GM18520 (cell line): ENCODE measurements around the gene BMP6.
"Not testable (repeated sequence)": the region's sequence is repeated elsewhere in the genome, so short reads cannot be mapped to it uniquely, and the experiment has no call there.

ENCODE experiments used
- ATAC-seq: cut with Tn5 transposase; IDR thresholded peaks from one replicate; pipeline ENCODE4 v1.9.1; 2021; ENCODE audit not compliant: unreplicated experiment

Gene BMP6

DNA sequence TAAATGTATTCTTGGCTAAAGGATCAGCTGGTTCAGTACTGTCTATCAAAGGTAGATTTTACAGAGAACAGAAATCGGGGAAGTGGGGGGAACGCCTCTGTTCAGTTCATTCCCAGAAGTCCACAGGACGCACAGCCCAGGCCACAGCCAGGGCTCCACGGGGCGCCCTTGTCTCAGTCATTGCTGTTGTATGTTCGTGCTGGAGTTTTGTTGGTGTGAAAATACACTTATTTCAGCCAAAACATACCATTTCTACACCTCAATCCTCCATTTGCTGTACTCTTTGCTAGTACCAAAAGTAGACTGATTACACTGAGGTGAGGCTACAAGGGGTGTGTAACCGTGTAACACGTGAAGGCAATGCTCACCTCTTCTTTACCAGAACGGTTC lies 154.8 kb downstream of the BMP6 start:
- ATAC-seq: no peak

DNA sequence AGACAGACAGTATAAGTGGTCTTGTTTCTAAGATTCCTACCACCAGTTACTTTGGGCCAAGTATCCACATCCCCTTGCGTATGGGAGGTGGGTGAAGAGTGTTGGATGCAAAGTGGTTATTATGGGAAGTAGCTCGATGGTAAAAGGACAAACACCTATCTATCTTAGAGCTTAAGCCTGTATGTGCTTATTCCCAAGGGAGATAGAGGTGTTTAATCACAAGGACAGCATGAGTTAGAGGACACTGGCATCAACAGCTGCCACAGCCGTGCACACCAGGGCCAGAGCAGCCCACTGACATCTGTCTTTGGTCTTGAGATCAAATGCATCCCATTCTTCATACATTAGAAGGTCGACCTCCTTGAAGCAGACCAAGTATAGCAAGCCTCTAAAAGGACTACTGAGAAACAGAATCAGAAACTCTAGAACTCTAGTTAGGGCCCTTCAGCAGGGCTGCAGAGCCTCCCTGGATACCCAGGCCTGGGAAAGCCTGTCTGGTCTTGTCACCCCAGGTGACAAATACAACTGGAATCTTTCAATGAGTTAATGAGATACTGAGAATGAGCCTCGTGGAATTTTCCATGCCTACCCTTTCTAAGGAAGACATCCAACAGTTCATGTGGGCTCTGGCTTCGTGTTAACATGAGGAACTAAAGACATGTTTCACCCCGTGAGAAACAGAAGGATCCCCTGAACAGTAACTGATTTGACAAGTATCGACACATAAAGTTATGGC lies 156.0 kb downstream of the BMP6 start:
- no peak for ATAC-seq

GRCh38 chr6:7882505-7883257 lies 156.8 kb downstream of the BMP6 start:
- no peak for ATAC-seq

- no peak for ATAC-seq
These were observed 157.5 kb downstream of the BMP6 start for GRCh38 chr6:7883381-7883780.

DNA sequence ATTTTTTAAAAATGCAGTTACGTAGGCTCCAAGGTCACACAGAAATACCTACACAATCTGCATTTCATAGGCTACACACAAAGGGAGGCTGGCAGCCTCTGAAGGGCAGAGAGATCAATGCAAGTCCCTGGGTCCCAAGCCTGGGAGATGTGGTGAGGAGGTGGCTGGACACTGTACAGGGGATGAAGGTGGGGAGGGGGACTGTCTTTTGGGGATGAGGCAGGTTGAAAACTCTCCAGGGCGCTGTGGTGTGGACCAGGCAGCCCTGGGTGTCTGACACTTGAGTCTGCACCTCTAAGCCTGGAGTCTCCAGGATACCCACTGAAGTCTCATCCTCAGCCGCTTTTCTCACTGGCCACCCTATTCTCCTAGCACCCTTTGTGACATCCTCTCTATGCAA lies 160.2 kb downstream of the BMP6 start:
- no peak for ATAC-seq

GRCh38 chr6:7887278-7887991 lies 161.5 kb downstream of the BMP6 start:
- ATAC-seq: no peak

DNA sequence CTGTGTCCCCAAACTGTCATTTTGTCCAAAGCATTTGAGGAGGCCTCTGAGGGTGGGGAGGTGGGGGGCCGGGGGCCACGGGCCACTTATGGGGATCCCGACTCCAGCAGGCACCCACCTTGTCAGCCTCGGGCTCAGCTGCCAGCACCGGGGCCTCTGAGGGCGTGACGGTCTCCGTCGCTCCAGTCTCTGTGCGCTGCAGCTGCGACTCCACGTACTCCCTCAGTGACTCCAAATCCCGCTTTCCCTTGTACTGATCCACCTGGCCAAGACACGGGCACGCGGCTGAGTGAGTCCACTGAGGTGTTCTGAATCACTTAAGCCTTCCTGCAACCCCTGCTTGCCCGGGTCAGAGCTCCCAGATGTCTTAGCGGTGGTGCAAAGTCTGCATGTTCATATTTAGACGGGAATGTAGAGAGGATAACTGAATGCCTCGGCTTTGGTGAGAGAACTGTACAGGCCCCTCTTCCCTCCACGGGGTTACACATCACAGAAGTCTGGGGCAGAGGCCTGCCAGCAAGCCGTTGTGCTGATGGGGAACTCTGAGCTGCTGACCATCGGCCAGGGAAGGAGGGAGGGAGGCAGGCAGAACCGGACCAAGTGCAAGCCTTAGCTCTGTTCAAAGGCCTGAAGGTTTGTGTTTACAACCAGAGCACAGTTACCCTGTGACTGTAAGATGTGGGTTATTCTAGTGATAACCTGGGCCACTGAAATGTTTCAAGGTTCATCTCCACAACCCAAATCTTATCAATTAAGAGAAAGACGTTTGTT lies 162.9 kb downstream of the BMP6 start:
- no peak for ATAC-seq

GRCh38 chr6:7891078-7891872 lies 165.4 kb downstream of the BMP6 start:
- no peak for ATAC-seq

DNA sequence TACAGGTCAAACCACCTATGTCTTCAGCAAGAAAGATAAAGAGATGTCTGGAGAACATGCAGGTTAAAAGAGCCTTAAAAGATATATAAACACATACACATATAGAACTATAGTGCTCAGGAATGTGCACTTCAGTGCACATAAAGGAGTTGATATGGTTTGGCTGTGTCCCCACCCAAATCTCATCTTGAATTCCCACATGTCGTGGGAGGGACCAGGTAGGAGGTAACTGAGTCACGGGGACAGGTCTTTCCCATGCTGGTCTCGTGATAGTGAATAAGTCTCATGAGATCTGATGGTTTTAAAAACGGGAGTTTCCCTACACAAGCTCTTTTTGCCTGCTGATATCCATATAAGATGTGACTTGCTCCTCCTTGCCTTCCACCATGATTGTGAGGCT lies 166.5 kb downstream of the BMP6 start:
- ATAC-seq: not testable (repeated sequence)

DNA sequence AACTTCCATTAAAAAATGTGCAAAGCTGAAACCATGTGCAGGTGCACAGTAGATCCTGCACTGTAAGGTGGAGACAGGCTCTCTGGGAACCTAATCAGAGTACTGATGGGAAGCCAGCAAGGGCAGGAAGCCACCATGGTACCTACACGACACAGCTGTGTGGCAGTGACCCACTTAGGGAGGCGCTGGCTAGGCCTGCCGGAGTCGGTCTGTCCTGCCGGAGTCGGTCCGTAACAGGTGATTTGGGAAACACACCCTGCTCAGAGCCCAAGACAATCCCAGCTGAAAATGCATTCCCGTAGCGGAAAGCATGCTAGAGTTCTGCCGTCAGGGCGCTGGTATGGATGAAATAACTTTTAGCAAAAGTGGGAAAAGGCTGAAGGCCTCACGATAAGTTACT lies 167.4 kb downstream of the BMP6 start:
- ATAC-seq: no peak

DNA sequence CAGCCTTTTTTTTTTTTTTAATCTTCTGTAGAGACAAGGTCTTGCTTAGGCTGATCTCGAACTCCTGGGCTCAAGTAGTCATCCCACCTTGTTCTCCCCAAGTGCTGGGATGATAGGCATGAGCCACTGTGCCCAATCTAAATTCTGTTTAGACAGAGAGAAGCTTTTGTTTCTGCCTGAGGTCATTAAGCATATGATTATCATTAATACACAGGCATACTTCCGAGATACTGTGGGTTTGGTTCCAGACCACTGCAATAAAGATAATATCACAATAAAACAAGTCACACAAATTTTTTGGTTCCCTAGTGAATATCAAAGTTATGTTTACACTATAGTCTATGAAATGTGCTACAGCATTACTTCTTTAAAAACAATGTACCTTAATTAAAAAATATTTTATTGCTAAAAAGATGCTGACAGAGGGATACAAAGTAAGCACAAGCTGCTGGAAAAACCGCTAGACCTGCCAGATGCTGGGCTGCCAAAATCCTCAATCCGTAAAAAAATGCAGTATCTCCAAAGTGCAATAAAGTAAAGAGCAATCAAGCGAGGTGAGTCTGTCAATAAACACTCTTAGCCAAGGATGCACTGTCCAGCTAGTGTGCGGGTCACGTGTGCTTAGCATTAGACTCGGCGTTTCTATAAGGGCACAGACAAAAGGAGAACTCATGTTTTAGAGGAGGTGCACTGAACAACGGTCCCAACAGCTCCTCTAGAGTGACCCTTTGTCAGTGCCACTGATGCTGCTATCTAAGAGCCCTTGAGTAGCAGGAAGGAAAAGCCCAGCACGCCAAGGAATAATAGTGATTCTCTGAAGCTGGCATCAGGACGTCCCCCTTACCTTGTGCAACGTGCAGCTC lies 168.6 kb downstream of the BMP6 start:
- ATAC-seq: no peak

GRCh38 chr6:7895125-7895423 lies 169.2 kb downstream of the BMP6 start:
- ATAC-seq: no peak

DNA sequence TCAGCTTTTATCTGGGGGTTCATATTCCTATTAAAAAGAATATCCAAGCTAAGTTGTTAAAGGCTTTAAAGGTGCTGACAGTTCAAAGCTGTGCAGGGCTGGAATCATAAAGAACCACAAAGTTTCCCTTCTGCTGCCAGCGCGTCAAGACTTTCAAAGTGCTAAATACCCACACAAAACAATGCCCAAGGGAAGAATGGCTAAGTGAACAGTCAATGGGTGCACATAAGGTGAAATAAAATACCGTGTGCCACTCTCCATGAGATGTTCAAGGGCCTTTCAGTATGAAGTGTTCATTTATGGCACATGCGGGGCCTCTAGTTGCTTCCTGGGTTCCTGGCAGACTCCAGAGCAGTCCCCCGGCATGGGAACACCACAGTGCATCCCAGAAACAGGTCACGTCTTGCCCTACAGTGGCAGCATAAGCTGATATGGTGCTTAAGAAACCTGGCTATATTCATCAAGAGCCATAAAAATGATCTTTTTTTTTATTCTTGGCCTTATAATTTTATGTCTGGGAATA lies 170.6 kb downstream of the BMP6 start:
- no peak for ATAC-seq

GRCh38 chr6:7897461-7898192 lies 171.7 kb downstream of the BMP6 start:
- ATAC-seq: peak; percentile 66

DNA sequence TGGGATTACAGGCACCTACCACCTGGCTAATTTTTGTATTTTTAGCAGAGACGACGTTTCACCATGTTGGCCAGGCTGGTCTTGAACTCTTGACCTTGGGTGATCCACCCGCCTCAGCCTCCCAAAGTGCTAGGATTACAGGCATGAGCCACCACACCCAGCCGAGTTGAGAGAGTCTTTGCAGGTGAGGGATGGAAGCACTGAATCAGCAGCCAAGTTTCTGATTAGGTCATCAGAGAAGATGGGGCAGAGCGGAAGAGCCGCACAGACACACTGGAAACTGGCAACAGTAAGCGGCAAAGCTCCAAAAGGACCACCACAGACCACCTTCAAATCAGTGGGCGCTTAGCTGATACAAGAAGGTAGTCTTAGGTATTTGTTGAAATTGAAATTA lies 172.3 kb downstream of the BMP6 start:
- not testable (repeated sequence) for ATAC-seq

GRCh38 chr6:7899101-7899888 lies 173.4 kb downstream of the BMP6 start:
- no peak for ATAC-seq

DNA sequence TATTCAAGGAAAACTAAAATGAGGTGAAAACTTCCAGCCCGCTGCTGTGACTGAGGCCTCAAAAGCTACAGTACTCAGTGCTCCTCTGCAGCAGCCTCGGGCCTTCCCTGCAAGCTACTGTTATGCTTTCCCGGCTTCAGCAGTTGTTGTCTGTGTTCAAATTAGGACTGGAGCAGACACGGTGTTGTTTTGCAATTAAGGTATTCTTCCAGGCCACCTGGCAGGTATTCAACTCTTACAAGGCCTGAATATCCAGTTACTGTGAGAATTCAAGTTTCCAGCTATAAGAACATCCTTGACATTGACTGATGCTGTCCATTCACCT lies 174.0 kb downstream of the BMP6 start:
- no peak for ATAC-seq

DNA sequence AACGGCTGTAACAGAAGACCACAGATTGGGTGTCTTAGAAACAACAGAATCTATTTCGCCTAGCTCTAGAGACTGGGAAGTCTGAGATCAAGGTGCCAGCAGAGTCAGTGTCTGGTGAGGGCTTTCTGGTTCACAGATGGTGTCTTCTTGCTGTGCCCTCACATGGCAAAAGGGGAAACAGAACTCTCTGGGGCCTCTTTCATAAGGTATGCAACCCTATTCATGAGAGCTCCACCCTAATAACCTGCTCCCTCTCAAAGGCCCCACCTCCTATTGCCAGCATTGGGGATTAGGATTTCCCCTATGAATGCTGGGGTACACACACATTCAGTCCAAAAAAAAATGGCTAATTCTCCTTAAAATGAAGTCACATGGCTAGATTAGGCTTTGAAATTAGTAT lies 174.7 kb downstream of the BMP6 start:
- ATAC-seq: no peak
